Right cardiac atrium (tissue), 5 donors: Measurements from ENCODE around the gene MBD1. TPM values are rescaled to one million over a fixed set of nuclear protein-coding genes. Genes with fewer than 3 reads are reported as not detected.

Source experiments
- ATAC-seq, 2 donors: fragments of 200-7000 bp; cut with Tn5 transposase; one replicate each; pipeline versions ENCODE4 v1.8.0 to v1.9.1; 2020; ENCODE audit warnings: moderate library complexity in 2 of 2, mild to moderate bottlenecking in 1 of 2
- DNase-seq, 3 donors: peaks; one replicate each; pipeline ENCODE4 v3.0.0-alpha.2; 2020
- H3K27ac ChIP-seq: one replicate; pipeline ENCODE4 v1.5.1; 2013; ENCODE audit warnings: mild to moderate bottlenecking, low read length, control low read depth, moderate library complexity
- H3K27me3 ChIP-seq: one replicate; pipeline ENCODE4 v1.6.1; 2013; ENCODE audit not compliant: control insufficient read depth, insufficient read depth
- H3K4me1 ChIP-seq: one replicate; pipeline ENCODE4 v1.6.1; 2013; ENCODE audit warnings: low read length; ENCODE audit not compliant: control insufficient read depth, insufficient read depth
- H3K4me3 ChIP-seq: one replicate; pipeline ENCODE4 v1.5.1; 2013; ENCODE audit warnings: low read length, control low read depth
- H3K9me3 ChIP-seq: one replicate; pipeline ENCODE4 v1.6.1; 2013; ENCODE audit warnings: low read length; ENCODE audit not compliant: control insufficient read depth
- WGBS: extraction: QIAGEN DNeasy Blood & Tissue Kit; methylation state at CpG from one replicate; pipeline ENCODE4 v1.1.7; 2013; 5-methylcytosine and 5-hydroxymethylcytosine counted together
- intact Hi-C, 4 donors: fragments of 100-400 bp; cut with DNase I; formaldehyde crosslinking; loops; one replicate each; pipeline versions ENCODE4 v1.11.0 to v1.14.0; 2022 to 2023
- long read RNA-seq, 4 donors: library from polyadenylated mRNA; unstranded; transcript quantifications; one replicate each; pipeline ENCODE4 v2.0.0, GENCODE V29; 2020 to 2021
- polyA plus RNA-seq: library from polyadenylated mRNA; stranded (reverse); fragments of 200-250 nt; gene quantifications from one replicate; pipeline ENCODE4 v1.2.3, GENCODE V29; 2013
- total RNA-seq, 4 donors: library from RNA; stranded (reverse); fragmentation: NEBNext Ultra II Directional; extraction: Animal tissue kit (Norgen Biotek cat#: 25700); gene quantifications; one replicate each; pipeline ENCODE4 v1.2.1, GENCODE V29; 2021
- donor health status: healthy with polysubstance abuse.
- donor health status: DM: no; HTN: yes; CAD: no.
- donor health status: DM: no; HTN: no; CAD: no.
- donor health status: DM: no; HTN: yes; CAD: no; lungs with severe emphysema.
- donor health status: DM: yes; HTN: yes; CAD: no.

Gene MBD1
- total RNA-seq (10 to 100 TPM; 44.7 to 59.7 (median 55.9) TPM), polyA plus RNA-seq (30.3 TPM)
- long read RNA-seq, donor 1, full-length matches to known transcripts, result 30 of 132 reads
- long read RNA-seq, donor 1, partial matches to known transcripts, result 46 of 132 reads
- long read RNA-seq, donor 1, other reads (novel, unspliced or antisense), result 56 of 132 reads
- long read RNA-seq, donor 2, full-length matches to known transcripts, result 18 of 72 reads
- long read RNA-seq, donor 2, partial matches to known transcripts, result 18 of 72 reads
- long read RNA-seq, donor 2, other reads (novel, unspliced or antisense), result 36 of 72 reads
- long read RNA-seq, donor 3, full-length matches to known transcripts, result 53 of 200 reads
- long read RNA-seq, donor 3, partial matches to known transcripts, result 62 of 200 reads
- long read RNA-seq, donor 3, other reads (novel, unspliced or antisense), result 85 of 200 reads
- long read RNA-seq, donor 4, partial matches to known transcripts, result 7 of 43 reads
- long read RNA-seq, donor 4, other reads (novel, unspliced or antisense), result 24 of 43 reads

GRCh38 chr18:50281295-50281971 is at the start of gene MBD1:
Gene MBD1 (minus strand): TSS chr18:50281523. CDS start chr18:50279992, 1,531 bp downstream.
- peaks cover 6% of the 10 kb centered on the region for H3K4me1 ChIP-seq
- under 1% methylated on average over 63 of the region's 63 CpGs for WGBS
- intact Hi-C loops, result no loop called here
- H3K27me3 ChIP-seq, result no peaks in the 10 kb centered on the region
- H3K9me3 ChIP-seq, result no peaks in the 10 kb centered on the region
- H3K27ac ChIP-seq, result peak within 1 kb of the TSS; percentile 82
- peak; percentile 98 to 99 (median 99) for DNase-seq
- peak; percentile 96 for ATAC-seq
- peak within 1 kb of the TSS; percentile 75 for H3K4me3 ChIP-seq

DNA sequence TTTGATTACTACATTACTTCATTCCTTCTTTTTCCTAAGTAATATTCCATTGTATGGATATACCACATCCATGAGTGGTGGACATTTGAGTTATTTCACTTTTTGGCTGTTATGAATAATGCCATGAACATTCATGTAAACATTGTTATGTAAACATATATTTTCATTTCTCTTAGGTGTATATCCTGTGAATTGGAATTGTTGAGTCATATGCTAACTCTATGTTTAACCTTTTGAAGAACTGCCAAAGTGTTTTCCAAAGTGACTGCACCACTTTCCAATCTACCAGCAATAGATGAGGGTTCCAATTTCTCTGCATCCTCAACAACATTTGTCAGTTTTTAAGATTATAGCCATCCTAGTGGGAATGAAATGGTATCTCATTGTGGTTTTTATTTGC is 48.9 kb upstream of the MBD1 start:
- Histone ChIP-seq H3K4me1 (no peaks in the 10 kb centered on the region), H3K4me3 (no peak overlapping the region), H3K27me3 (no peaks in the 10 kb centered on the region), H3K9me3 (no peaks in the 10 kb centered on the region), H3K27ac (no peak overlapping the region)
- DNase-seq (no peak), ATAC-seq (no peak)
- intact Hi-C loops, result no loop called here

DNA sequence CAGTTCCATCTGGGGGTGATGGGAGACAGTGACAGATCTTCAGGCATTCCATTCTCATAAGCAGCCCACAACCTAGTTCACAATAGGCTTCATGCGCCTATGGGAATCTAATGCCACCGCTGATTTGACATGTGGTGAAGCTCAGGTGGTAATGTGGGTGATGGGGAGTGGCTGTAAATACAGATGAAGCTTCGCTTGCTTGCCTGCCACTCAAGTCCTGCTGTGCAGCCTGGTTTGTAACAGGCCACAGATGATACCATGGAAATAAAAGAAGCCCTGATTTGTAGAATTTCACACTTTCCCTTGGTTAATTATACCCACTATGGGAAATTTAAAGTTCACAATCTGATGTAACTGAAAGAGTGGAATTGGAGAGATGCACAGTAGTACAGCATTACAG is 46.7 kb upstream of the MBD1 start:
- H3K4me3 ChIP-seq, result no peak overlapping the region
- intact Hi-C loops, result no loop called here
- H3K27ac ChIP-seq, result no peak overlapping the region
- H3K27me3 ChIP-seq, result no peaks in the 10 kb centered on the region
- no peaks in the 10 kb centered on the region for H3K9me3 ChIP-seq
- no peak for ATAC-seq
- no peaks in the 10 kb centered on the region for H3K4me1 ChIP-seq
- WGBS, result 78% methylated on average over 3 of the region's 3 CpGs
- DNase-seq, result no peak

DNA sequence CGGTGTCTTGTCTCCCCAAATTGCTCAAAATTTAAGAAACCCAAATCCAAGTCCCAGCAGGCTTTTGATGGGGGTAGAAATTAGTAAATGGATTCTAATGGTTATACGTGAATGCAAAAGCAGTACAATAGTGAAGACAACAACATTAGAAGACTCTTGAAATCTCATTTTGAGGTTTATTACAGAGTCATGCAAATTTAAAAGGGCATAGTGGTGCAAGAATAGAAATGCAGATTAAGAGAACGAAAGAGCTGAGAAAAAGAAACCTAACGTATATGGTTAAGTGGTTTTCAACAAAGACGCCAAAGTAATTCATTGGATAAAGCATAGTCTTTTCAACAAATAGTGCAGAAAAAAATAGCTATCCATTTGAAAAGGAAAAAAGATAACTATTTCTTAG is 39.4 kb upstream of the MBD1 start:
- no peak overlapping the region for H3K27ac ChIP-seq
- ATAC-seq (no peak), DNase-seq (no peak)

DNA sequence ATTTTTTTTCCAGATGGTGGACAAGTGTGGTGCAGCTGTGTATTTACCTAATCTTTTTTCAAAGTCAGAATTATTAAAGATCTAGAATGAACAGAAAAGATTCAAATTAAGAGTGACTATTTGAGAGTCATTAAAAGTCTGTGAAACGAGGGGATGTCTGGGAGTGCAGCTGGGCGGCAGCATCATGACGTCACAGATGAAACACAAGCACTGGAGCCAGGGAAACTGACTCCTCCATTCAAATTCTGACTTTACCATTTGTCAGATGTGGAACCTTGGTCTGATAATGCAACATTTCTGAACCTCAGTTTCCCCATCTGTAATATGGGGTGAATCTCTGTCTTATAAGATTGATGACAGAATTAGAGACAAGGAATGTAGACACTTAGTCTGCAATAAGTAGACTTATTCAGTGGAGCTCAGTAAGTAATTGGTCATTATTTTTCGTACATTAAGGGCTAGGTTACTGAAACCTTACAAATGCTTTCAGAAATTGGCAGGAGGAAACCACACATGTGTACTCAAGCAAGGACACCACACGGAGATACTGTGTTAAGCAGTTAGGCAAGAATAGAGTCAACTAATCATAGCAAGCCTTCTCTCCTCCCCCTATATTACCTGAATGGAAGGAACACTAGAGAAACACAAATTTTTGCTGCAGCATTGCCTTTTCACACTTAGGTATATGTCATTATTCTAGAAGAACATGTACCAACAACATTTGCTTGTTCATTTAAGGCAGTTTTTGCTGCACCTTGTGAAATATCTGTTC is 34.0 kb upstream of the MBD1 start:
- no peaks in the 10 kb centered on the region for H3K9me3 ChIP-seq
- peaks cover 2% of the 10 kb centered on the region for H3K27me3 ChIP-seq
- intact Hi-C loops, result no loop called here
- H3K4me1 ChIP-seq, result no peaks in the 10 kb centered on the region
- no peak overlapping the region for H3K27ac ChIP-seq
- DNase-seq, result no peak
- WGBS, result 56% methylated on average over 5 of the region's 5 CpGs
- no peak overlapping the region for H3K4me3 ChIP-seq
- ATAC-seq, result no peak

More for the DNA sequence above, 39.4 kb upstream of the MBD1 start:
- no peak overlapping the region for H3K4me3 ChIP-seq
- no peaks in the 10 kb centered on the region for H3K4me1 ChIP-seq
- intact Hi-C loops, result no loop called here
- no peaks in the 10 kb centered on the region for H3K9me3 ChIP-seq
- 71% methylated on average over 5 of the region's 5 CpGs for WGBS
- peaks cover 2% of the 10 kb centered on the region for H3K27me3 ChIP-seq

- ATAC-seq, result no peak
- no peak for DNase-seq
- no peak overlapping the region for H3K27ac ChIP-seq
- no peak overlapping the region for H3K4me3 ChIP-seq
- H3K27me3 ChIP-seq, result peaks cover 2% of the 10 kb centered on the region
- intact Hi-C loops, result no loop called here
- WGBS, result 48% methylated on average over 2 of the region's 2 CpGs
- no peaks in the 10 kb centered on the region for H3K9me3 ChIP-seq
- no peaks in the 10 kb centered on the region for H3K4me1 ChIP-seq
These were observed 32.6 kb upstream of the MBD1 start for GRCh38 chr18:50313873-50314460.

DNA sequence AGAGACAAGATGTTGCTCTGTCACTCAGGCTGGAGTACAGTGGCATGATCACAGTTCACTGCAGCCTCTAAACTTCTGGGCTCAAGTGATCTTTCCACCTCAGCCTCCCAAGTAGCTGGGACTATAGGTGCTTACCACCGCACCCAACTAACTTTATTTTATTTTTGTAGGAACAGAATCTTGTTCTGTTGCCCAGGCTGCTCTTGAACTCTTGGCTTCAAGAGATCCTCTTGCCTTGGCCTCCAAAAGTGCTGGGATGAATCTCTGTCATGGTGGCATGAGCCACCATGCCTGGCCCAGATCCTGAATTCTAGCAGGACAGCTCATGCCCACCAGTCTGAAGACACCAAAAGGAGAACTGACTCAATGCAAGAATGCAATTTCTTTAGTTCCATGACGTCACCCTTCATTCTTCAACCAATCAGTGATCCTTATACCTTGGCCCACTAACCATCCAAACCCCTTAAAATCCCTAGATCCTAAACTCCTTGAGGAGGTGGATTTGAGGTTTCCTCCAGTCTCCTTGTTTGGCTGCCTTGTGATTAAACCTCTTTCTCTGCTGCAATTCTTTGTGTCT is 31.8 kb upstream of the MBD1 start:
- DNase-seq (no peak), ATAC-seq (no peak)
- no peaks in the 10 kb centered on the region for H3K4me1 ChIP-seq
- intact Hi-C loops, result no loop called here
- no peak overlapping the region for H3K27ac ChIP-seq
- H3K4me3 ChIP-seq, result no peak overlapping the region
- 73% methylated on average over 2 of the region's 2 CpGs for WGBS
- H3K9me3 ChIP-seq, result no peaks in the 10 kb centered on the region
- peaks cover 2% of the 10 kb centered on the region for H3K27me3 ChIP-seq

- ATAC-seq, result no peak
- Histone ChIP-seq H3K4me1 (no peaks in the 10 kb centered on the region), H3K9me3 (no peaks in the 10 kb centered on the region), H3K27me3 (no peaks in the 10 kb centered on the region), H3K27ac (no peak overlapping the region), H3K4me3 (no peak overlapping the region)
- intact Hi-C loops, result no loop called here
- WGBS, result 83% methylated on average over 7 of the region's 7 CpGs
- DNase-seq, result no peak
These were observed 31.1 kb upstream of the MBD1 start for GRCh38 chr18:50312296-50313030.

DNA sequence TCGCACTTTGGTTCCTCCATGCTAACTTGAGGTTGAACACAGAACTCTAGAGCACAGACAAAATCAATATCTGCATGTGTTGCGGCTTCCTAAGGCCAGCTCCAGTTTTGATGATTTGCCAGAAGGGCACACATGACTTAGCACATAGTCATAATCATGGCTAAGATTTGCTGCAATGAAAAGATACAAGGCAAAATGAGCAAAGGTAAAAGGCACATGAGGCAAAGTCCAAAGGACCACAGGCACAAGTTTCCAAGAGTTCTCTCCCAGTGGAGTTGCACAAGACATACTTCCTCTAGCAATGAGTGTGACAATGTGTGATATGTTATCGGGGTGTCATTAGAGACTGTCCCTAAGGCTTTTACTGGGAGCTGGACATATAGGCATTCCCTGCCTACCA is 30.3 kb upstream of the MBD1 start:
- Histone ChIP-seq H3K27me3 (no peaks in the 10 kb centered on the region), H3K4me1 (no peaks in the 10 kb centered on the region), H3K9me3 (no peaks in the 10 kb centered on the region), H3K4me3 (no peak overlapping the region), H3K27ac (no peak overlapping the region)
- no peak for ATAC-seq
- 85% methylated on average over 3 of the region's 3 CpGs for WGBS
- intact Hi-C loops, result no loop called here
- no peak for DNase-seq

DNA sequence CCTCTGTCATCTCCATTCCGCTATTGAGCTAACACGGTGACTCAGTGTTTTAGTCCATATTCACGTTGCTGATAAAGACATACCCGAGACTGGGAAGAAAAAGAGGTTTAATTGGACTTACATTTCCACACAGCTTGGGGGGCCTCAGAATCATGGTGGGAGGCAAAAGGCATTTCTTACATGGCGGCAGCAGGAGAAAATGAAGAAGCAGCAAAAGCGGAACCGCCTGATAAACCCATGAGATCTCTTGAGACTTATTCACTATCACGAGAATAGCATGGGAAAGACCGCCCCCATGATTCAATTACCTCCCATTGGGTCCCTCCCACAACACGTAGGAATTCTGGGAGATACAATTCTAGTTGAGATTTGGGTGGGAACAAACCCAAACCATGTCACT is 28.8 kb upstream of the MBD1 start:
- no peak overlapping the region for H3K27ac ChIP-seq
- 85% methylated on average over 10 of the region's 10 CpGs for WGBS
- no peaks in the 10 kb centered on the region for H3K27me3 ChIP-seq
- intact Hi-C loops, result no loop called here
- no peak overlapping the region for H3K4me3 ChIP-seq
- no peaks in the 10 kb centered on the region for H3K4me1 ChIP-seq
- no peaks in the 10 kb centered on the region for H3K9me3 ChIP-seq
- no peak for DNase-seq
- no peak for ATAC-seq
